Neuronal stem cell (in vitro differentiated cells): ENCODE data around the gene XYLT2.
A peak's percentile ranks its signal among the peaks of the same experiment; 100 is the strongest.

Experiments used
- DNase-seq: peaks from one replicate; pipeline ENCODE4 v3.0.0-alpha.2; 2013; ENCODE audit warnings: low spot score
- H2AFZ ChIP-seq: one replicate; pipeline ENCODE4 v1.6.1; 2013; ENCODE audit warnings: mild to moderate bottlenecking, low read length, inconsistent platforms
- H2AK5ac ChIP-seq: 2 replicates; pipeline ENCODE4 v1.6.1; 2013; ENCODE audit warnings: low read depth, mild to moderate bottlenecking, inconsistent platforms, low read length, moderate library complexity, mixed read lengths
- H2BK120ac ChIP-seq: 2 replicates; pipeline ENCODE4 v1.6.1; 2013; ENCODE audit warnings: low read depth, mild to moderate bottlenecking, inconsistent platforms, low read length, moderate library complexity, mixed read lengths
- H2BK12ac ChIP-seq: one replicate; pipeline ENCODE4 v1.6.1; 2013; ENCODE audit warnings: low read length, inconsistent platforms
- H2BK15ac ChIP-seq: 2 replicates; pipeline ENCODE4 v1.6.1; 2013; ENCODE audit warnings: mild to moderate bottlenecking, low read length, inconsistent platforms, mixed read lengths
- H2BK5ac ChIP-seq: one replicate; pipeline ENCODE4 v1.6.1; 2013; ENCODE audit warnings: inconsistent platforms, mild to moderate bottlenecking, low read length, moderate library complexity
- H3K14ac ChIP-seq: one replicate; pipeline ENCODE4 v1.6.1; 2013; ENCODE audit warnings: low read length, inconsistent platforms
- H3K18ac ChIP-seq: 2 replicates; pipeline ENCODE4 v1.6.1; 2013; ENCODE audit warnings: low read length, inconsistent platforms
- H3K23ac ChIP-seq: 2 replicates; pipeline ENCODE4 v1.6.1; 2013; ENCODE audit warnings: low read depth, mild to moderate bottlenecking, mixed read lengths, low read length, inconsistent platforms; ENCODE audit not compliant: poor library complexity
- H3K27ac ChIP-seq: replicated peaks from 3 replicates; pipeline ENCODE4 v1.5.1; 2013; ENCODE audit warnings: low read length, inconsistent platforms
- H3K27me3 ChIP-seq, 3 experiments: 2 replicates each; pipeline ENCODE4 v1.6.1; 2013; ENCODE audit warnings: low read length in 3 of 3, mild to moderate bottlenecking in 2 of 3, inconsistent platforms in 1 of 3, low read depth in 1 of 3, mixed read lengths in 1 of 3, moderate library complexity in 1 of 3; ENCODE audit not compliant: control insufficient read depth in 3 of 3, insufficient read depth in 3 of 3
- H3K36me3 ChIP-seq, 2 donors: replicated peaks in 1 of 2; 2 replicates each; pipeline ENCODE4 v1.6.1; 2013; ENCODE audit warnings: low read length in 2 of 2; ENCODE audit not compliant: control insufficient read depth in 2 of 2, insufficient read depth in 2 of 2
- H3K4ac ChIP-seq: 2 replicates; pipeline ENCODE4 v1.6.1; 2013; ENCODE audit warnings: inconsistent platforms, mild to moderate bottlenecking, low read length, moderate library complexity
- H3K4me1 ChIP-seq, 2 donors: 1 replicate in 1 of 2; 2 replicates in 1 of 2; pipeline ENCODE4 v1.6.1; 2013; ENCODE audit warnings: low read length in 2 of 2, low read depth in 1 of 2; ENCODE audit not compliant: control insufficient read depth in 2 of 2, insufficient read depth in 1 of 2
- H3K4me2 ChIP-seq: one replicate; pipeline ENCODE4 v1.6.1; 2013; ENCODE audit warnings: mild to moderate bottlenecking, low read length, inconsistent platforms; ENCODE audit not compliant: insufficient read depth, poor library complexity, severe bottlenecking
- H3K4me3 ChIP-seq, 2 donors: 2 replicates each; pipeline ENCODE4 v1.5.1; 2013; ENCODE audit warnings: low read length in 2 of 2, mild to moderate bottlenecking in 2 of 2, inconsistent platforms in 1 of 2, moderate library complexity in 1 of 2
- H3K79me1 ChIP-seq: one replicate; pipeline ENCODE4 v1.6.1; 2013; ENCODE audit warnings: low read depth, mild to moderate bottlenecking, inconsistent platforms, low read length, moderate library complexity
- H3K9ac ChIP-seq: one replicate; pipeline ENCODE4 v1.6.1; 2013; ENCODE audit warnings: mild to moderate bottlenecking, low read depth, low read length, inconsistent platforms; ENCODE audit not compliant: poor library complexity
- H3K9me3 ChIP-seq, 2 donors: replicated peaks in 1 of 2; 2 replicates each; pipeline versions ENCODE3 to v1.6.1; 2013; ENCODE audit warnings: low read length in 2 of 2, mild to moderate bottlenecking in 2 of 2, inconsistent platforms in 1 of 2, low read depth in 1 of 2, mixed read lengths in 1 of 2, moderate library complexity in 1 of 2; ENCODE audit not compliant: control insufficient read depth in 2 of 2, insufficient read depth in 1 of 2
- H4K8ac ChIP-seq: one replicate; pipeline ENCODE4 v1.6.1; 2013; ENCODE audit warnings: low read depth, mild to moderate bottlenecking, inconsistent platforms, low read length, moderate library complexity
- H4K91ac ChIP-seq: one replicate; pipeline ENCODE4 v1.6.1; 2013; ENCODE audit warnings: low read length, low read depth, mild to moderate bottlenecking, inconsistent platforms; ENCODE audit not compliant: poor library complexity
- WGBS, 2 donors: extraction: QIAGEN DNeasy Blood & Tissue Kit; methylation state at CpG; one replicate each; pipeline ENCODE4 v1.1.7; 2013; ENCODE audit warnings: missing lambda C conversion rate in 2 of 2, mixed read lengths in 1 of 2; ENCODE audit not compliant: insufficient read length in 2 of 2, insufficient replicate concordance in 1 of 2; ENCODE audit errors: extremely low coverage in 2 of 2; 5-methylcytosine and 5-hydroxymethylcytosine counted together

The XYLT2 gene

DNA sequence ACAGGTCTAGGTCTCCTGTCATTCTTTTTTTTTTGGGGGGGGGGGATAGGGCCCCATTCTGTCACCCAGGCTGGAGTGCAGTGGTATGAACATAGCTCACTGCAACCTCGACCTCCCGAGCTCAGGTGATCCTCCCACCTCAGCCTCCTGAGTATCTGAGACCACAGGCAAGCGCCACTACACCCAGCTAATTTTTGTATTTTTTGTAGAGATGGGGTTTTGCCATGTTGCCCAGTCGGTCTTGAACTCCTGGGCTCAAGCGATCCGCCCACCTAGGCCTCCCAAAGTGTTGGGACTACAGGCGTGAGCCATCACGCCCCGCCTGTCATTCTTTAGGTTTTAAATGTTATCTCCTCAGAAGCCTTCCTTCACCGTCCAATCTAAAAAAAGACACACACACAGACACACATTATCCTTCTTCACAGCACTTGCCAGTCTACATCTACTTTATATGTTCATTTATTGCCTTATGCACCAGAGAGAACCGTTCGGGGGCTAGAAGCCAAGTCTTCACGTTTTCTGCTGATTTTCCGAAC, 26.4 kb downstream of the XYLT2 start:
- no peaks in the 10 kb centered on the region for H3K27me3 ChIP-seq
- H3K14ac ChIP-seq, result no peak overlapping the region
- H3K27ac ChIP-seq, result no peak overlapping the region
- no peak overlapping the region for H3K23ac ChIP-seq
- no peaks in the 10 kb centered on the region for H3K9me3 ChIP-seq
- no CpG with 5 or more reads among the region's 14 CpGs for WGBS, 2 donors
- DNase-seq, result no peak
- peak overlapping the region; percentile 82 to 99 for H3K4me3 ChIP-seq
- no peak overlapping the region for H4K91ac ChIP-seq
- H2BK5ac ChIP-seq, result no peak overlapping the region
- no peak overlapping the region for H4K8ac ChIP-seq
- H2AFZ ChIP-seq, result peak overlapping the region; percentile 97
- peaks cover 4 to 6% of the 10 kb centered on the region in 2 donors for H3K4me1 ChIP-seq
- no peak overlapping the region for H2BK15ac ChIP-seq
- no peak overlapping the region for H3K18ac ChIP-seq
- H2AK5ac ChIP-seq, result no peak overlapping the region
- H3K4ac ChIP-seq, result no peak overlapping the region
- H3K4me2 ChIP-seq, result peak overlapping the region; percentile 71
- H3K36me3 ChIP-seq, result peaks cover 25 to 72% of the 10 kb centered on the region in 2 donors
- no peak overlapping the region for H2BK12ac ChIP-seq
- no peak overlapping the region for H2BK120ac ChIP-seq
- H3K79me1 ChIP-seq, result no peaks in the 10 kb centered on the region
- no peak overlapping the region for H3K9ac ChIP-seq

DNA sequence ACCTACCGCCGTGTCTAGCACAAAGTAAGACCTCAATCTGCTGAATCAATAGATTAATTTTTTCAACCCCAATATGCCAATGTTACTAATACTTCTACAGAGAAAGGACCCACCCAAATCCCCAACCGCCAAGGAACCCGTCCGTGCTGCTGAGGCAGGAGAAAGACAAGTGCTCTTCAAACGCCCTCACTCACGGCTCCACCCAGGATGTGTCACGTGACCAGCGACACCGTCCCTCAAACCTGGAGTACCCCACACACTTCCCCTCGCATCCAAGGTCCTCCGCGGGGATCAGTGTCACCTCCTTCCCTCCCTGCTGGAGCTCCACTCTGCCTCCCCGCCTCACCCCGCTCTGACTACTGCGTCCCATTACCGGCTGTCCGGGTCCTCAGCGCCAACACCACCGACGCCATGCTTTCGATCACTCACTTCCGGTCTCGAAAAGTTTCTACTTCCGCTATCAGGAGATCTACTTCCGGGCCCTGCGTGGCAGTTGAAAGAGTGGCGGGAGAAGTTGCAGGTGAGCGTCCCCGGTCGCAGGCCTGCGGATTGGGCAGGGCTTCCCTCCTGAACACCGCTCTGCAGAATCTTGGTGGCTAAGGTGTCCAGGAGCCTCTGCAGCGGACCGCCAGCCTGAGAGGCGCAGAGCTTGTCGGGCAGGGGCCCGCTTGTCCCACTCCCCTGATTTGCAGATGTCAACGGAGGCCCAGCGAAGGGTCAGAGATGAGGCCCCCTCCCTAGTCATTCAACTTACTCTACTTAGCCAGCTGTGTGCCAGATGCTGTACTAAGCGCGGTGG, 27.0 kb downstream of the XYLT2 start, which contains the start of the genes EME1 and MRPL27:
EME1 (plus strand) TSS at position 472 of the 799 bp plus-strand sequence. CDS start 1,980 bp downstream, outside the sequence.
MRPL27 (minus strand) TSS at position 427 of the 799 bp plus-strand sequence; CDS start at position 413, 14 bp downstream.
- H3K14ac ChIP-seq, result peak within 1 kb of the TSS; percentile 42
- peak within 1 kb of the TSS; percentile 98 for H4K8ac ChIP-seq
- H2BK12ac ChIP-seq, result no peak within 1 kb of the TSS
- H2BK15ac ChIP-seq, result no peak within 1 kb of the TSS
- H2AK5ac ChIP-seq, result peak within 1 kb of the TSS; percentile 83
- peak within 1 kb of the TSS; percentile 97 for H2AFZ ChIP-seq
- peak within 1 kb of the TSS; percentile 87 for H3K23ac ChIP-seq
- peak within 1 kb of the TSS; percentile 99 for H3K18ac ChIP-seq
- no peak within 1 kb of the TSS for H3K4ac ChIP-seq
- no peaks in the 10 kb centered on the region for H3K27me3 ChIP-seq
- no peak within 1 kb of the TSS for H2BK120ac ChIP-seq
- peaks cover 18 to 69% of the 10 kb centered on the region in 2 donors for H3K36me3 ChIP-seq
- H3K9me3 ChIP-seq, result no peaks in the 10 kb centered on the region
- peaks cover 4 to 6% of the 10 kb centered on the region in 2 donors for H3K4me1 ChIP-seq
- peak within 1 kb of the TSS; percentile 88 for H4K91ac ChIP-seq
- H2BK5ac ChIP-seq, result peak within 1 kb of the TSS; percentile 84
- H3K4me3 ChIP-seq, result peak within 1 kb of the TSS; percentile 82 to 99
- H3K4me2 ChIP-seq, result peak within 1 kb of the TSS; percentile 71
- peak; percentile 77 for DNase-seq
- no peaks in the 10 kb centered on the region for H3K79me1 ChIP-seq
- peak within 1 kb of the TSS; percentile 95 for H3K9ac ChIP-seq
- no CpG with 5 or more reads among the region's 42 CpGs for WGBS, 2 donors
- H3K27ac ChIP-seq, result peak within 1 kb of the TSS; percentile 82

GRCh38 chr17:50373705-50374104, 27.8 kb downstream of the XYLT2 start:
- no CpG with 5 or more reads among the region's 2 CpGs for WGBS, 2 donors

More at GRCh38 chr17:50373705-50374104, 27.8 kb downstream of the XYLT2 start:
- DNase-seq, result no peak
- Histone ChIP-seq H3K79me1 (no peaks in the 10 kb centered on the region), H2AFZ (peak overlapping the region; percentile 97), H2BK120ac (no peak overlapping the region), H3K36me3 (peaks cover 17 to 68% of the 10 kb centered on the region in 2 donors), H3K9ac (no peak overlapping the region), H2AK5ac (no peak overlapping the region), H3K18ac (no peak overlapping the region), H3K27me3 (no peaks in the 10 kb centered on the region), H2BK12ac (no peak overlapping the region), H4K91ac (no peak overlapping the region), H4K8ac (no peak overlapping the region), H3K4me3 (peak overlapping the region; percentile 82 to 99), H2BK15ac (no peak overlapping the region), H3K23ac (no peak overlapping the region), H3K4me2 (peak overlapping the region; percentile 71), H3K14ac (no peak overlapping the region), H3K4ac (no peak overlapping the region), H2BK5ac (no peak overlapping the region), H3K4me1 (peaks cover 4 to 6% of the 10 kb centered on the region in 2 donors), H3K9me3 (no peaks in the 10 kb centered on the region), H3K27ac (no peak overlapping the region)
